HG03378 (cell line): ENCODE data around the gene CTNND2.

Experiments
- ATAC-seq: cut with Tn5 transposase; IDR thresholded peaks from one replicate; pipeline ENCODE4 v1.9.1; 2021; ENCODE audit warnings: mild to moderate bottlenecking, moderate library complexity; ENCODE audit not compliant: unreplicated experiment

Gene CTNND2

GRCh38 chr5:11400316-11400715, 503.9 kb downstream of the CTNND2 start:
- ATAC-seq, result no peak

- ATAC-seq, result no peak
Observed at GRCh38 chr5:11398728-11399127, 505.5 kb downstream of the CTNND2 start.

GRCh38 chr5:11397549-11397948, 506.7 kb downstream of the CTNND2 start:
- no peak for ATAC-seq

DNA sequence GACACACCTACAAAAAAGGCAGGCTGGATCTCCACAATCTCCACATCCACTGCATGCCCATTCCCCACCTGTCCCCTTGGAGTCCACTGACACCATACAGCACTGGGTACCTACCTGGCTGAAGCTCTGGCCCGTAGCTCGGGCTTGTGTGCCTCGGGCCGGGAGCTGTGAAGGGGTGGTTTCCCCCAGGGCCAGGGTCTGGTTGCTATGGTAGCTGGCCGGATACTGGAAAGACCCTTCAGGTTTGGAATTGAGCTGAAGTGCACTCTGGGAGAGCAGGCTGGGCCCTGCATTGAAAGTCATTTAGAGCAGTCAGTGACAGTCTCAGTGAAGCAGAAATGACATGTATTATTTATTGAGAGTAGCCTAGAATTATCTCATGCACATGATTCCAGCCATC, 507.3 kb downstream of the CTNND2 start:
- no peak for ATAC-seq

- ATAC-seq, result no peak
Observed at GRCh38 chr5:11394933-11395332, 509.3 kb downstream of the CTNND2 start.

GRCh38 chr5:11390291-11390767, 513.9 kb downstream of the CTNND2 start:
- ATAC-seq, result no peak

DNA sequence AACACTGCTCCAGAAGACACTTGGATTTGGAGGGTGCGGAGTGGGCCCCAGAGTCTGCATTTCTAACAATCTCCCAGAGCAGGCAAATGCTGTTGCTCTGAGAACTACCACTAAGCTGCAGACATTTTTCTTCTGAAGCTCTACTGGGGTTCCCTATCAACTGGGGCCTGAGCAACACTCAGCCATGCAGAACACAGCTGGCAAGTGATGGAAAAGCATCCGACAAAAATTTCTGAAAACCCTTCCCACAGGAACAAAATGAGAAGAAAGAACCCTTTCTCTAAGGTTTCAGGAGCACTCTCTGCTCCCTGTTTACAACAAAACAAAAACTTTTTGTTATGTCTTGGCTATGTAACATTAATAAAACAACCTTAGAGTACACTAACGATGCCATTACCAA, 516.9 kb downstream of the CTNND2 start:
- no peak for ATAC-seq

DNA sequence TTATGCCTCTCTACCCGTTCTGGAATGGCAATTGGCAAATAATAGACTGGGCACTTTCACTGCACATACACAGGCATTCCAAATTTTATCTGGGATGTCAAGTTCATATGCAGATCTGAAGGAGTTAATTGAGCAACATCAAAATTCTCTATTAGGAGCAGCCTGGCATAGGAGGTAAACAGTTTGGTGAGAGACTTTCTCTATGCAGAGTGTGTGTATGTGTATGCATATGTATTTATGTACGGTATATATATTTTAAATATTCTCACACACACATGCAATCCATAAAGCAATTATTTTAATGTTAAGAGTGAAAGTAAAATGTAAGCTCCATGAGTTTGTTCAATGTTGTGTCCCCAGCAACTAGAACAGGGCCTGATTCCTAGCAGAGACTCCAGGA, 517.8 kb downstream of the CTNND2 start:
- no peak for ATAC-seq

GRCh38 chr5:11385901-11386293, 518.3 kb downstream of the CTNND2 start:
- no peak for ATAC-seq

DNA sequence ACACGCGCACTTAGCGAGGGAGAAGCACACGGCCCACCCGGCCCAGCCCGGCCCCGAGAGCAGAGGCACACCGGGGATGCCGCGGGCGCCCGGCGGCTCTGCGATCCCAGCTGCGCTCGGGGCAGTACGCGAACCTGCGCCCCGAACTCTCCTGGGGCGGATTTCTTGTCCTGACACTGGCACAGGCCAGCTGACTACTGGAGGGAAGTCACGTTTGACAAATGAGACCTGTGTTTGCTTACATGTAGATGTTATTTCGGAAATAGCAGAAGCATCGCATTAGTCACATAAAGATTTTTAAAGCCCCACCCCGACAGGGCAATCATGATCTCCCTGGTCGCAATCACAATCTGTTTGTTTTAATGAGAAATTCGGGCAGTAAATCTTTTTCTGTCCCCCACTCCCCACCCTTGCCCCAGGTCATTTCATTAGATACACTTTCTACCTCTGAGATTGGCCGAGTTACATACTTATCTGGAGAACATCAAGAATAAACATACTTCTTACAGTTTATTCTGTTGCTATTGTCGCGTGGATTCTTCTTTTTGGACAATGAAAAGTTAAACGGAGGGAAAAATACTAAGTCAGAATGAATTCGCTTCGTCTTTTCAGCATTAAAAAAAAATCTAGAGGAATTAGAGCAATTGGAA, 518.9 kb downstream of the CTNND2 start:
- ATAC-seq, result no peak

- no peak for ATAC-seq
Observed at GRCh38 chr5:11384441-11385250, 519.6 kb downstream of the CTNND2 start.

DNA sequence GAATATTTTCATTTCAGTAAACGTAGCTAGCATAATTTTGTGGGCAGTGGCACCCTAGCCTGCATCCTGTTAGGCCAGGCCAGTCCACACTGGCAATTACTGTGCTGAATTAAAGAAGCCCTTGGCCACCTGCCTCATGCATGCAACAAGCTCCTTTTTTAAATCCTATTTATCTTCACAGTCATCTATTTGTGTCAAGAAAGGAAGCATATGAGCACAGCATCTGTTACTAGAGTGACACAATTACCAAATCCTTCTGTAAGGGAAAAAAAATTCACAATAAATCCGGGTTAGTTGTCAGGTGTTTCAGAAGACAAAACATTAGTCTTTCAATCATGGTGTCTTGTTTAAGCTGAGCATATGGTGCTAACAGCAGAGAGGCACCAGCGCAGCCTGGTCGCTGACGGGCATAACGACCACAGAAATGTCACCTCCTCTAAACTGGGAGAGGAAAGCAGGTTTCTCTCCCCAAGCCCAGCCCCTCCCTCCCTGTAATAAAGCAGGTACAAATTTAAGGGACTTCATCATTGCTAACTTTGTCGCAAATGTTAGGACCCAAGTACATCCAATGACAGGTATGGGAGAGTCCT, 520.6 kb downstream of the CTNND2 start:
- ATAC-seq, result no peak

GRCh38 chr5:11378461-11378860, 525.8 kb downstream of the CTNND2 start:
- ATAC-seq, result no peak

- no peak for ATAC-seq
Observed at GRCh38 chr5:11377896-11378295, 526.4 kb downstream of the CTNND2 start.

DNA sequence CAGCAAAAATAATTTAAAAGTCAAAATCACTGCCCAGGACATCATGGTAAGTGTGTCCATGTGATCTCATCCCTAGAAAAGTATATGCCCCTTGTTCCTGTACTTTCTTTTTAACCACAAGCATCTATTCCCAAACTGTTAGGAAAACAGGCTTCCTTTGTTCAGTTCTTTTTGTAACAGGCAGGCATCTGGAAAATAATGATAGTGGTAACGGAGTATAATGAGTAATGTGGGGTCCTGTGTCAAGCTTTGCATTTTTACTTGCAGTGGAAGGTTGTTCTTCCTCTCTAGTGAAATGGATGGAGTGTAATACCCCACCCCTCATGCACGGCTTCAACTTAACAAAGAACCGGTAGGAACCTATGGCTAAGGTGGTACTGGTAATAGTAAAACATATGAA, 532.1 kb downstream of the CTNND2 start:
- ATAC-seq, result no peak

DNA sequence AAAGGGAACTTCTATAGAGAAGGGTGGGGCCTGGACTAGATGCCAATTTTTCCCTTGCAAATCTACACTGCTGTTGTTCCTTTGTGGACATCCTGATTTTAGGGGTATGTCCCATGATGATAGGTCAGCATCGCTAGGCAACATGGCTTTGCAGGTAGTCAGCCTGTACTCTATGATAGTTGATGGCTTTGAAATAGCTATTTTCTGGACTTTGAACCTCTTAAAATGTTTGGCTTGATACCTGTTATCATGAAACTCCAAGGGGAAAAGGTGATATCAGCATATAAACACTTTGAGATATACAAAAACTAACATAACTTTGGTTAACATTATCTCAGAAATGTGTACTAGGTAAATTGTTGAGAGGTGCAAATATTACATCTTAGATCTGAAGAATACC, 533.2 kb downstream of the CTNND2 start:
- no peak for ATAC-seq

- no peak for ATAC-seq
Observed at GRCh38 chr5:11364531-11364930, 539.7 kb downstream of the CTNND2 start.

- ATAC-seq, result no peak
Observed at GRCh38 chr5:11363631-11364178, 540.5 kb downstream of the CTNND2 start.

GRCh38 chr5:11361768-11362167, 542.5 kb downstream of the CTNND2 start:
- no peak for ATAC-seq

- ATAC-seq, result no peak
Observed at GRCh38 chr5:11357928-11358327, 546.3 kb downstream of the CTNND2 start.

DNA sequence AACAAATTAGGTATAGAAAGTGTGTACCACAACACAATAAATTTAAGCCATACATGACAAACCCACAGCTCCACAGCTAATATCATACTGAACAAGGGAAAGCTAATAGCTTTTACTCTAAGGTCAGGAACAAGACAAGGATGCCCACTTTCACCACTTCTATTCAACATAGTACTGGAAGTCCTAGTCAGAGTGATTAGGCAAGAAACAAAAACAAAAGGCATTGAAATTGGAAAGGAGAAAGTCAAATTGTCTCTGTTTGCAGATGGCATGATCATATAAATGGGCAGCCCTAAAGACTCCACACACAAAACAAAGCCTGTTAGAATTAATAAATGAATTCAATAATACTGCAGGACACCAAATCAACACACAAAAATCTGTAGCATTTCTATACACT, 548.8 kb downstream of the CTNND2 start:
- no peak for ATAC-seq

GRCh38 chr5:11346336-11346735, 557.9 kb downstream of the CTNND2 start:
- ATAC-seq, result no peak
